ENCODE results near the gene ECM2.
"Not testable (repeated sequence)": the region's sequence is repeated elsewhere in the genome, so short reads cannot be mapped to it uniquely, and the experiment has no call there.

ECM2 gene

GRCh38 chr9:92535940-92536850 is at the start of gene ECM2:
Gene ECM2, minus strand, starts transcription at chr9:92535990. Its CDS starts 13,124 bp downstream, at chr9:92522866.
- Mint-ChIP-seq H3K9me3 (peaks cover 10% of the 10 kb centered on the region), H3K4me3 (peak within 1 kb of the TSS; percentile 16), H3K4me1 (peaks cover 15% of the 10 kb centered on the region), H3K36me3 (peaks cover 12% of the 10 kb centered on the region), H3K27ac (no peak within 1 kb of the TSS), H3K27me3 (no peaks in the 10 kb centered on the region)
- no peak for ATAC-seq

- Mint-ChIP-seq H3K27me3 (no peaks in the 10 kb centered on the region), H3K4me3 (no peak overlapping the region), H3K27ac (no peak overlapping the region), H3K9me3 (peaks cover 9% of the 10 kb centered on the region), H3K4me1 (no peaks in the 10 kb centered on the region), H3K36me3 (peaks cover 6% of the 10 kb centered on the region)
- no peak for ATAC-seq
Observed at GRCh38 chr9:92576175-92576574, 40.4 kb upstream of the ECM2 start.

GRCh38 chr9:92573612-92574011 is 37.8 kb upstream of the ECM2 start:
- not testable (repeated sequence) for H3K36me3 Mint-ChIP-seq, H3K4me3 Mint-ChIP-seq, ATAC-seq, H3K27me3 Mint-ChIP-seq, H3K4me1 Mint-ChIP-seq, H3K9me3 Mint-ChIP-seq, H3K27ac Mint-ChIP-seq

- not testable (repeated sequence) for H3K4me1 Mint-ChIP-seq, H3K27me3 Mint-ChIP-seq
Observed at GRCh38 chr9:92571871-92572270, 36.1 kb upstream of the ECM2 start.

GRCh38 chr9:92564982-92565381 is 29.2 kb upstream of the ECM2 start:
- H3K4me1 Mint-ChIP-seq = no peaks in the 10 kb centered on the region
- peaks cover 7% of the 10 kb centered on the region for H3K36me3 Mint-ChIP-seq
- no peak overlapping the region for H3K4me3 Mint-ChIP-seq
- H3K27me3 Mint-ChIP-seq = no peaks in the 10 kb centered on the region
- ATAC-seq = no peak
- no peak overlapping the region for H3K27ac Mint-ChIP-seq
- peaks cover 5% of the 10 kb centered on the region for H3K9me3 Mint-ChIP-seq

More at GRCh38 chr9:92571871-92572270, 36.1 kb upstream of the ECM2 start:
- not testable (repeated sequence) for H3K9me3 Mint-ChIP-seq, H3K36me3 Mint-ChIP-seq, H3K27ac Mint-ChIP-seq, H3K4me3 Mint-ChIP-seq, ATAC-seq

- Mint-ChIP-seq H3K36me3 (peaks cover 7% of the 10 kb centered on the region), H3K27me3 (no peaks in the 10 kb centered on the region), H3K9me3 (peaks cover 5% of the 10 kb centered on the region), H3K4me1 (no peaks in the 10 kb centered on the region), H3K4me3 (no peak overlapping the region), H3K27ac (no peak overlapping the region)
- ATAC-seq = no peak
Observed at GRCh38 chr9:92564504-92564903, 28.7 kb upstream of the ECM2 start.

- Mint-ChIP-seq H3K27ac (no peak overlapping the region), H3K9me3 (peaks cover 5% of the 10 kb centered on the region), H3K4me1 (no peaks in the 10 kb centered on the region), H3K27me3 (no peaks in the 10 kb centered on the region), H3K4me3 (no peak overlapping the region), H3K36me3 (peaks cover 7% of the 10 kb centered on the region)
- no peak for ATAC-seq
Observed at GRCh38 chr9:92563116-92564100, 27.6 kb upstream of the ECM2 start.

GRCh38 chr9:92562461-92562967 is 26.7 kb upstream of the ECM2 start:
- no peak for ATAC-seq
- Mint-ChIP-seq H3K9me3 (peaks cover 5% of the 10 kb centered on the region), H3K4me3 (no peak overlapping the region), H3K27me3 (no peaks in the 10 kb centered on the region), H3K4me1 (no peaks in the 10 kb centered on the region), H3K27ac (no peak overlapping the region), H3K36me3 (peaks cover 7% of the 10 kb centered on the region)

- Mint-ChIP-seq H3K27me3 (no peaks in the 10 kb centered on the region), H3K4me1 (no peaks in the 10 kb centered on the region), H3K4me3 (no peak overlapping the region), H3K9me3 (peaks cover 5% of the 10 kb centered on the region), H3K27ac (no peak overlapping the region), H3K36me3 (peaks cover 7% of the 10 kb centered on the region)
- ATAC-seq = no peak
Observed at GRCh38 chr9:92561374-92562330, 25.9 kb upstream of the ECM2 start.

- H3K9me3 Mint-ChIP-seq = no peaks in the 10 kb centered on the region
- H3K27ac Mint-ChIP-seq = no peak overlapping the region
- ATAC-seq = no peak
- H3K27me3 Mint-ChIP-seq = no peaks in the 10 kb centered on the region
- H3K4me3 Mint-ChIP-seq = no peak overlapping the region
- no peaks in the 10 kb centered on the region for H3K36me3 Mint-ChIP-seq
- H3K4me1 Mint-ChIP-seq = no peaks in the 10 kb centered on the region
Observed at GRCh38 chr9:92558612-92559374, 23.0 kb upstream of the ECM2 start.

GRCh38 chr9:92550765-92551164 is 15.0 kb upstream of the ECM2 start:
- Mint-ChIP-seq H3K27me3 (no peaks in the 10 kb centered on the region), H3K27ac (no peak overlapping the region), H3K4me3 (no peak overlapping the region), H3K36me3 (no peaks in the 10 kb centered on the region), H3K4me1 (no peaks in the 10 kb centered on the region), H3K9me3 (no peaks in the 10 kb centered on the region)
- ATAC-seq = no peak

GRCh38 chr9:92547356-92547755 is 11.6 kb upstream of the ECM2 start:
- H3K27me3 Mint-ChIP-seq = no peaks in the 10 kb centered on the region
- H3K9me3 Mint-ChIP-seq = peaks cover 3% of the 10 kb centered on the region
- no peaks in the 10 kb centered on the region for H3K4me1 Mint-ChIP-seq
- ATAC-seq = no peak
- H3K4me3 Mint-ChIP-seq = no peak overlapping the region
- H3K36me3 Mint-ChIP-seq = no peaks in the 10 kb centered on the region
- H3K27ac Mint-ChIP-seq = no peak overlapping the region

- H3K4me3 Mint-ChIP-seq = no peak overlapping the region
- no peaks in the 10 kb centered on the region for H3K36me3 Mint-ChIP-seq
- H3K9me3 Mint-ChIP-seq = peaks cover 3% of the 10 kb centered on the region
- H3K27me3 Mint-ChIP-seq = no peaks in the 10 kb centered on the region
- no peaks in the 10 kb centered on the region for H3K4me1 Mint-ChIP-seq
- no peak for ATAC-seq
- no peak overlapping the region for H3K27ac Mint-ChIP-seq
Observed at GRCh38 chr9:92545002-92545510, 9.3 kb upstream of the ECM2 start.

- ATAC-seq = no peak
- H3K9me3 Mint-ChIP-seq = peaks cover 3% of the 10 kb centered on the region
- H3K27ac Mint-ChIP-seq = no peak overlapping the region
- no peaks in the 10 kb centered on the region for H3K4me1 Mint-ChIP-seq
- no peaks in the 10 kb centered on the region for H3K27me3 Mint-ChIP-seq
- H3K4me3 Mint-ChIP-seq = no peak overlapping the region
- H3K36me3 Mint-ChIP-seq = no peaks in the 10 kb centered on the region
Observed at GRCh38 chr9:92543972-92544371, 8.2 kb upstream of the ECM2 start.
